H1 (cell line): ENCODE data around the gene ZNF70.

ENCODE experiments used
- ASH2L ChIP-seq: fragments of 200-600, 300-600 bp; sonication (generic); IDR thresholded peaks from one replicate; pipeline ENCODE4 v1.7.1; 2017; ENCODE audit warnings: low read length
- CREB1 ChIP-seq: IDR thresholded peaks from 2 replicates; pipeline ENCODE4 v1.6.1; 2012; ENCODE audit warnings: inconsistent platforms
- CTCF ChIP-seq, 3 experiments: IDR thresholded peaks; 1 replicate in 2 of 3; 2 replicates in 1 of 3; pipeline versions ENCODE4 v1.5.1 to v1.6.1; 2011; ENCODE audit warnings: low read length in 3 of 3, mild to moderate bottlenecking in 3 of 3, inconsistent platforms in 2 of 3, low read depth in 1 of 3, moderate library complexity in 1 of 3; ENCODE audit not compliant: insufficient read depth in 1 of 3; ENCODE audit errors: control extremely low read depth in 1 of 3
- EZH2 ChIP-seq: fragments of 200-600 bp; sonication (generic); IDR thresholded peaks from 2 replicates; pipeline ENCODE4 v1.7.1; 2012; ENCODE audit warnings: low read depth, mild to moderate bottlenecking, moderate library complexity, low read length, inconsistent platforms; ENCODE audit not compliant: severe bottlenecking
- HDAC6 ChIP-seq: IDR thresholded peaks from one replicate; pipeline ENCODE4 v1.7.1; 2012; ENCODE audit warnings: low read depth, mild to moderate bottlenecking, inconsistent platforms, low read length, moderate library complexity
- JUND ChIP-seq: IDR thresholded peaks from 2 replicates; pipeline ENCODE4 v1.6.1; 2011; ENCODE audit warnings: mild to moderate bottlenecking, improper control_type of control experiment, low read length
- KDM1A ChIP-seq: fragments of 200-600, 300-600 bp; sonication (generic); IDR thresholded peaks from 2 replicates; pipeline ENCODE4 v1.7.1; 2016; ENCODE audit warnings: mild to moderate bottlenecking, low read length, borderline replicate concordance
- POLR2A ChIP-seq, 2 experiments: IDR thresholded peaks; 1 replicate in 1 of 2; 2 replicates in 1 of 2; pipeline ENCODE4 v1.6.1; 2011; ENCODE audit warnings: low read depth in 2 of 2, low read length in 2 of 2, mild to moderate bottlenecking in 2 of 2; ENCODE audit errors: control extremely low read depth in 1 of 2
- POU5F1 ChIP-seq: IDR thresholded peaks from 2 replicates; pipeline ENCODE4 v1.6.1; 2011; ENCODE audit warnings: low read depth, mild to moderate bottlenecking, low read length, moderate library complexity
- SIN3A ChIP-seq, 2 experiments: IDR thresholded peaks in 1 of 2; conservative IDR thresholded peaks in 1 of 2; 2 replicates each; pipeline ENCODE4 v1.6.1; 2011 to 2012; ENCODE audit warnings: low read length in 2 of 2, improper control_type of control experiment in 1 of 2, low read depth in 1 of 2, mild to moderate bottlenecking in 1 of 2
- SP2 ChIP-seq: IDR thresholded peaks from 2 replicates; pipeline ENCODE4 v1.6.1; 2012; ENCODE audit warnings: mild to moderate bottlenecking, low read length, inconsistent platforms
- SP4 ChIP-seq: IDR thresholded peaks from 2 replicates; pipeline ENCODE4 v1.6.1; 2012; ENCODE audit warnings: low read length, inconsistent platforms

GRCh38 chr22:23786261-23786710, 35.4 kb upstream of the ZNF70 start:
- TF ChIP-seq POLR2A (IDR thresholded peaks at IDR 0.05; ENCODE audit: control extremely low read depth in 1 of 2, low read depth in 2 of 2, low read length in 2 of 2) (no peak), CTCF (IDR thresholded peaks at IDR 0.05; ENCODE audit: control extremely low read depth in 1 of 3, insufficient read depth in 1 of 3, low read depth in 1 of 3, low read length in 3 of 3) (no peak), EZH2 (no peak), ASH2L (no peak), SIN3A (conservative IDR thresholded peaks at IDR 0.05 in 1 of 2, IDR thresholded peaks at IDR 0.05 in 1 of 2; ENCODE audit: low read depth in 1 of 2, low read length in 2 of 2) (no peak), KDM1A (no peak), JUND (no peak), HDAC6 (no peak), SP4 (no peak), SP2 (no peak), CREB1 (no peak), POU5F1 (no peak)
